Right ventricle myocardium superior (tissue), 1 donor: Measurements from ENCODE around the gene RCCD1. TPM values are rescaled to one million over a fixed set of nuclear protein-coding genes. Genes with fewer than 3 reads are reported as not detected.

Source experiments
- ATAC-seq: fragments of 200-7000 bp; cut with Tn5 transposase; one replicate; pipeline ENCODE4 v1.9.1; 2020; ENCODE audit warnings: mild to moderate bottlenecking; ENCODE audit not compliant: poor library complexity
- DNase-seq: peaks from one replicate; pipeline ENCODE4 v3.0.0-alpha.2; 2020
- intact Hi-C: fragments of 100-400 bp; cut with DNase I; formaldehyde crosslinking; loops from one replicate; pipeline ENCODE4 v1.11.2; 2022
- total RNA-seq: library from RNA; stranded (reverse); fragmentation: NEBNext Ultra II Directional; extraction: Animal tissue kit (Norgen Biotek cat#: 25700); gene quantifications from one replicate; pipeline ENCODE4 v1.2.1, GENCODE V29; 2021
- donor health status: DM: no; HTN: yes; CAD: no; lungs with severe emphysema.

Gene RCCD1
- total RNA-seq, 1 donor from 2014 or later, result 9.3 TPM

DNA sequence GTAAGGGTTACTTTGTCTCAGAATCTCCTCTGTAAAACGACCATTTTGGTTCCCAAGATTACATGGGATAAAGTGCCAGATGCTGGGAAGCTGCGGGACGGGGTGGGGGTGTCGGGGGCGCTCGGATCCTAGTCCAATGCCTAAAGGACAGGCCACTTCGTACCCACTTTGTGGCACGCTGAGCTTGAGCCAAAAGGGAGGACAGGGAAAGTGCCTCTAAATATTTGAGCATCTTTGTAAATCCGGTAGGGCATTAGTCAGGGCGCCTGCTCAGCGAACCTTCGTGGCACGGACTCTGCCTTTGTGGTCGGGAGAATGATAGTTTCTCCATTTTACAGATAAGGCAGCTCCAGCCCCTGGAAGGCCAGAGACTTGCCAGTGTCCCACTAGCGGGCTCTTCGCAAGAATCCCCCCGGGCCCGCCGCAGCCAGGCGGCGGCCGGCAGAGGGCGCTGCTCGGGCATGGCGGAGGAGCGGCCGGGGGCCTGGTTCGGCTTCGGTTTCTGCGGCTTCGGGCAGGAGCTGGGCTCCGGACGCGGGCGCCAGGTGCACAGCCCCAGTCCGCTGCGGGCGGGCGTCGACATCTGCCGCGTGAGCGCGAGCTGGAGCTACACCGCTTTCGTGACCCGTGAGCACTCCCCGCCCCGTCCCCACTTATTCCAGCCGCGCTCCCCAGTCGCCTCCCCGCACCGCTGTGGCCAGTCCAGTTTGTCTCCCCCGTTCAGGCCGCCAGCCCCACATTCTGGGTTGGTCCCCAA lies 1.8 kb downstream of the RCCD1 start:
- DNase-seq (peak; percentile 89), ATAC-seq (peak; percentile 60)
- intact Hi-C loops, result loop anchor here (5.0 kb wide), 1 partner anchor 316 kb away; no protein-coding TSS in a partner anchor

DNA sequence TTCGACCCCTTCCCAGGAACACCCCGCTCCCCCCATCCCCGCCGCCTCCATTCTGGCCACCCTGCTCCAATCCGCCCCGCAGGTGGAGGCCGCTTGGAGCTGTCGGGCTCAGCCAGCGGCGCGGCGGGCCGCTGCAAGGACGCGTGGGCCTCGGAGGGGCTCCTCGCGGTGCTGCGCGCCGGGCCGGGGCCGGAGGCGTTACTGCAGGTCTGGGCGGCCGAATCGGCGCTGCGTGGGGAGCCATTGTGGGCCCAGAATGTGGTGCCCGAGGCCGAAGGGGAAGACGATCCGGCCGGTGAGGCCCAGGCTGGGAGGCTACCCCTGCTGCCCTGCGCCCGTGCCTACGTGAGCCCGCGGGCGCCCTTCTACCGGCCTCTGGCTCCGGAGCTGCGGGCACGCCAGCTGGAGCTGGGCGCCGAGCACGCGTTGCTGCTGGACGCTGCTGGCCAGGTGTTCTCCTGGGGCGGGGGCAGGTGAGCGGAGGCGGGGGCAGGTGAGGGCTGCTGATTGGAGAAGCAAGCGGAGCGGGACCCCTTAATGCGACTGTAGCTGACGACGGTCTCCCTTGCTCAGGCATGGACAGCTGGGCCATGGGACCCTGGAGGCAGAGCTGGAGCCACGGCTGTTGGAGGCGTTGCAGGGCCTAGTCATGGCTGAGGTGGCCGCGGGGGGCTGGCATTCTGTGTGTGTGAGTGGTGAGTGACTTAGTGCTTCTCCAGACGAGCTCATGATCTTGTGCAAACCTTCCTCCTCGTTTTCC lies 2.5 kb downstream of the RCCD1 start:
- intact Hi-C loops, result loop anchor here (5.0 kb wide), 1 partner anchor 315 kb away; no protein-coding TSS in a partner anchor
- DNase-seq, result no peak
- peak; percentile 16 for ATAC-seq

DNA sequence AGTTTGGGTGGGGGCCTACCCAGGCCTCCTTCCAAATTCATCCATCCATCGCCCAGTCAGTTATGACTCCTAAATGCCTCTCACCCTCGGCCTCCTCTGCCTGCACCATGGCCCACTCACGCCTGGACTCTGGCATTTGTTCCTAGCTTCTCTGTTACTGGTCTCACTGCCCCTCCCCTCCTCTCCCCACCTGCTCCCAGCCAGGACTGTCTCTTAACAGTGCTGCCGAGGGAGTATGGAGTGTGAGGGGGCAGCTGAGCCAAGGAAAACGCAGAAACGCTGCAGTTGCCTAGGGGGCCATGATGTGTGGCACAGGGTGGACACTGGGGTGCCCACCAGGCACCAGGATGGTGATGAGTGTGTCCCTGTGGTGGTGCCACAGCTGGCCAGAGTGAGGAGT lies 3.1 kb downstream of the RCCD1 start:
- ATAC-seq (no peak), DNase-seq (no peak)
- intact Hi-C loops, result loop anchor here (5.0 kb wide), 1 partner anchor 315 kb away; no protein-coding TSS in a partner anchor

DNA sequence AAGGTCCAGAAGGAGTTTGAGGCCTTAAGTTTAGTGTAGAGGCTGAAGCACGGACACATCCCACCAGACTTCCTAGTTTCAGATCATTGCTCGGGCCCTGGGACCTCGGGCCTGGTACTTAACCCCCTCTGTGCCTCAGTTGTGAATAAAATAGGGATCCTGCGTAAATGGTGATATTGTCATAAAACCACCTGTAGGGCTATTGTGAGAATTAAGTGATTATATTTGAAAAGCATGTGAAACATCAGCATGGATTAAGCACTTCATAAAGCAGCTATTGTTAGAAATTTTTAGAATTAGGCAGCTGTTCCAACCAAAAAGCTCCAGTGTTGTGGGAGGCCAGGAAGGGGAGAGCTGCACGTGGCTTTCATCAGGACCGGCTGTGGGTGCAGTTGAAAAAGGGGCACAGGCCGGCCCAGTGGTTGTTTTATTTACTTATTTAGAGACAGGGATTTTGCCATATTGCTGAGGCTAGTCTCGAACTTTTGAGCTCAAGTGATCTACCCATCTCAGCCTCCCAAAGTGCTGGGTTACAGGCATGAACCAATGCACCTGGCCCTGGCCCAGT lies 4.4 kb downstream of the RCCD1 start:
- ATAC-seq, result no peak
- intact Hi-C loops, result loop anchor here (5.0 kb wide), 1 partner anchor 313 kb away; no protein-coding TSS in a partner anchor
- DNase-seq, result no peak

DNA sequence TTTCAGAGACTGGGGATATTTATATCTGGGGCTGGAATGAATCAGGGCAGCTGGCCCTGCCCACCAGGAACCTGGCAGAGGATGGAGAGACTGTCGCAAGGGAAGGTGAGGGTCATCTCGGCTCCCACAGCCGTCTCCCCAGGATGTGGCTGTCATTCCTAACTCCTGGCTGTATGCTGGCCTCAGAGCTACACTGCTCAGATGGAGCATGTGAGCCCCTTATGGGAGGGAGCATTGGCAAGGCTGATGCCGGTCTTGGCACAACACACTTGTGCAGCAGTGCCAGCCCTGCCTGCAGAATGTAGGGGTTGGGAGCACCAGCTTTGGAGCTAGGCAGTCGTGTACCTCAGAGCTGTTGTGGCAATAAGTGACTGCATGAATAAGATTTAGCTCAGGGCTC lies 5.2 kb downstream of the RCCD1 start:
- ATAC-seq, result peak; percentile 65
- DNase-seq, result peak; percentile 79
- intact Hi-C loops, result loop anchor here (5.0 kb wide), 3 partner anchors 72 to 312 kb away; no protein-coding TSS in a partner anchor

DNA sequence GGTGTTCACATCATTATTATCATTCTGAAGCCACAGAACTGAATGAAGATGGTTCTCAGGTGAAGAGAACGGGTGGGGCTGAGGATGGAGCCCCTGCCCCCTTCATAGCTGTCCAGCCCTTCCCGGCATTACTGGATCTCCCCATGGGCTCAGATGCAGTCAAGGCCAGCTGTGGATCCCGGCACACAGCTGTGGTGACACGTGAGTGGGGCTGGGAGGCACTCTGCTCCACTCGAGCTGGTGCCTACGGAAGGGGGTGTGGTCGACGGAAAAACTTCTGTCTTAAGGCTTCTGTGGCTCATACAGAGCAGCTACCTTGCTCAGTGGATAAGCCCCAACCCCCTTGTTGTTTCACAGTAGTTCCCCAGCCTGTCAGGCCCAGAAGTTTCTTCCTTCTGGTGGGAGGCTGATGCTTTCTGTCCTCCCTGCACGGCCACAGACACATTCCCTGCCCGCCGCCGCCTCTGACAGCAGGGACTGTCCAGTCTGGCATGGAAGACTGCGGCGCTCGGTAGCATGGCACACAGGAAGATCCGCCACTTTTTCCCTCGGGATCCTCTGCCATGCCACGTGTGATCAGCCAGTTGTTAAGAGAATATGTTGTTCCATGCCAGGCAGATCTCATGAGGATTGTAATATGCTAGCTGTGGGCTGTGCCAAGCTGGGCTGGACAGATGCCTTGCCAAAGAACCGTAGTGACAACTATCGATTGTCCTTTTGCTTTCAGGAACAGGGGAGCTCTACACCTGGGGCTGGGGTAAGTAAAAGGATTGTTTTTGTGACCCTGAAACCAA lies 5.8 kb downstream of the RCCD1 start:
- intact Hi-C loops, result loop anchor here (5.0 kb wide), 2 partner anchors 72 to 87 kb away; no protein-coding TSS in a partner anchor
- no peak for ATAC-seq
- DNase-seq, result no peak

DNA sequence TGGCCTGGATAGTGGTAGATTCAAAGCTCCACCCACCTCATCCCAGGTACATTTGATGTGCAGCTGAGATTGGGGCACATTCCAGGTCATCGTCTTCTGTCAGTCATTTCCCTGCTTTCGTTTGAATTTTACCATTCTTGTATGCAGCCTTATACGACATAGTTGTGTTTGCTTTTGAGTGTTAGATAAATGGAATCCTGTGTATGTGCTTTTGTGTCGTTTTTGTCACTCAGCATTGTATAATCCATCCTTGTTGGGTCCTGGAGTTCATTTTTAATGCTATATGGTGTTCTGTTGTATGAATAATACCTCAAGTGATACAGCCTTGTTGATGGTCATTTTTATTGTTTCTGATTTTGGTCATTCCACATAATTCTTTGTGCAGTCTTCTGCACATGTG lies 7.3 kb downstream of the RCCD1 start:
- DNase-seq, result no peak
- no peak for ATAC-seq
- intact Hi-C loops, result loop anchor here (5.0 kb wide), 2 partner anchors 70 to 85 kb away; no protein-coding TSS in a partner anchor

DNA sequence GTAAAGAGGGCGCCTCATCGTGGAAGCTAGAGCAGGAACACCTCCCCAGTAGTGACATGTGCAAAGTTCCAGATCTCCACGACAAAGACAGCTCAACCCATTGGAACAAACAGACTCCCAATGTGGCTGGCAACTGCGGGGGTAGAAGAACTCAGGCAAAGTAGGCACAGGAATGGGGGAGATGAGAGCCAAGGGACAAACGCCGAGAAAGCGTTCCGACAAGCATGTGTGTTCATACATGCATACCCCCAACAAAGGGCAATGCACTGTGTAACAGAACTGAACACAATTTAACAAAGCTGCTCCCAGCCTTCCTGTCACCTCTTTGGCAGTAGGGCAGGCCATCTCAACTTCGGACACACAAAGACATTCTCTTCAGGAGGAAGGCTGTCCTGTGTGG lies 11.6 kb downstream of the RCCD1 start:
- ATAC-seq (no peak), DNase-seq (no peak)
- intact Hi-C loops, result no loop called here

DNA sequence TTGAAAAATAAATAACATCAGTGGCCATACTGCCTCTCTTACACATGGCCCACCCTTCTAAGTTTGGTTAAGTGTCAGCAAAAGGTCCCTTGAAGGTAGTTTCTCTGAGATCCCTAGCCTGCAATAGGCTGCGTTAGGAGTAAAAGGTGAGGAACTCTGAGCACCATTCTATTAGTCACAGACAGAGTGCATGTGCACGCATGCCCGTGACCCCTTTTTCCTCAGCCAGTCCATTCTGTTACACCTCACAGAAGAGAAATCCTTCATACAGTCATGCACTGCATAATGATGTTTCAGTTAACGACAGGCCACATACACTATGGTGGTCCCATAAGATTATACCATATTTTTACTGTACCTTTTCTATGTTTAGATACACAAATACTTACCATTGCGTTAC lies 12.5 kb downstream of the RCCD1 start:
- DNase-seq, result no peak
- no peak for ATAC-seq
- intact Hi-C loops, result no loop called here

DNA sequence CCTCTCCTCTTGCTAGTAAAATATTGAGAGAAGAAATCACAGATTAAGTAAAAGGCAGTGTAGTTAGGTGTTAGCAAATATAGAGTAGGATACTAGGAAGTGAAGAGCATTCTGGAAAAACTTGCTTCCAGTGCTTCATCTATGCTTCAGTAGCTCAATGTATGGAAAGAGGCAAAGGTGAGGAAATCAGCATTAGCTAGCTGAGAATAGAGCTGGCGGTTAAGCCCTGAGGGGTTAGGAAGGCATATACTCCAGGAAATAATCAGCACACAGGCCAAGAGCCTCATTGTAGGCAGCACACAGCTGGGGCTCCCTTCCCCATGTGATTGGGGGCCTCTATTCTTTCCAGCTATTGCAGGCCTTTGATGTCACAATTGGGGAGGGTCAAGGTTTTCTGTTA lies 13.8 kb downstream of the RCCD1 start:
- intact Hi-C loops, result no loop called here
- ATAC-seq (no peak), DNase-seq (no peak)

DNA sequence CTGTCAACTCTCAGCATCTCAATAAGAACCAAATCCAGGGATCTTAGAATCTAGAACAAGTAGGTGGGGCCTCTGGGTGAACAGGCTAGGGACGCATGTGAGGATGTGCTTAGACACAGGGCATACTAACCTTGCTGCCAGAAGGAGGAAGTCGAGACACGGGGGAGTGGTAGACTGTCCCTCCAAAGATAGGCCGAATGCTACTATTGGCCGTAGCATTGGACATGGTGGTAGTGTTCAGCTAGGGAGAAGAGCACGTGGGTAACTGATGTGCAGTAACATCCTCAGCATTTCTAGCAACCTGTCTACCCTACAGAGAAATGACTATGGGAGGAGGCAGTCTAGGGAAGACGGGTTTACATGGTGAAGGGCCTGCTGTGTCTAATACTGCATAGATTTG lies 15.6 kb downstream of the RCCD1 start:
- no peak for ATAC-seq
- intact Hi-C loops, result no loop called here
- DNase-seq, result no peak

DNA sequence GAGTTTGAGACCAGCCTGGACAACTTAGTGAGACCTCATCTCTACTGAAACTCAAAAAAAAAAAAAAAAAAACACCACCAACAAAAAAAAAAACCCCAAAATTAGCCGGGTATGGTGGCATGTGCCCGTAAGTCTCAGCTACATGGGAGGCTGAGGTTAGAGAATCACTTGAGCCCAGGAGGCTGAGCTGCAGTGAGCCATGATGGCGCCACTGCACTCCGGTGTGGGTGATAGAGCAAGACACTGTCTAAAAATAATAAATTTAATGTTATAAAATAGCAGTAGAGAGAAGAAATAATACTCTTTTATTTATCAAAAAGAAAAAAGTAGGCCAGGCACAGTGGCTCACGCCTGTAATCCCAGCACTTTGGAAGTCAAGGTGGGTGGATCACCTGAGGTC lies 17.4 kb downstream of the RCCD1 start:
- ATAC-seq (no peak), DNase-seq (no peak)
- intact Hi-C loops, result no loop called here

DNA sequence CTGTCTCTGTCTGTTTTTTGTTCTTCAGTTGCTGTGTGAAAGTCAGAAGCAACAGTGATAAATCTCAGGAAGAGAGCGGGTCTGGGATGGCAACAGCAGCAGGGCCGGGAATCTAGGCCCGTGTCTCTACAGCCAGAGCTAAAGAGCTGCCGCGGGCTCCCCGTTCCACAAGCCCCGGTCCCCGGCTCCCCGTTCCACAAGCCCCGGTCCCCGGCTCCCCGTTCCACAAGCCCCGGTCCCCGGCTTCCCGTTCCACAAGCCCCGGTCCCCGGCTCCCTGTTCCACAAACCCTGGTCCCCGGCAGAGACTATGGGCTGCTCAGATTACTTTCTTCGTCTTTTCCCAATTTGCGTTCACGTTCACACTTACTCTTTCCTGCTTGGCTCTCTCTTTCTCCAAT lies 19.5 kb downstream of the RCCD1 start:
- ATAC-seq (no peak), DNase-seq (no peak)
- intact Hi-C loops, result no loop called here

DNA sequence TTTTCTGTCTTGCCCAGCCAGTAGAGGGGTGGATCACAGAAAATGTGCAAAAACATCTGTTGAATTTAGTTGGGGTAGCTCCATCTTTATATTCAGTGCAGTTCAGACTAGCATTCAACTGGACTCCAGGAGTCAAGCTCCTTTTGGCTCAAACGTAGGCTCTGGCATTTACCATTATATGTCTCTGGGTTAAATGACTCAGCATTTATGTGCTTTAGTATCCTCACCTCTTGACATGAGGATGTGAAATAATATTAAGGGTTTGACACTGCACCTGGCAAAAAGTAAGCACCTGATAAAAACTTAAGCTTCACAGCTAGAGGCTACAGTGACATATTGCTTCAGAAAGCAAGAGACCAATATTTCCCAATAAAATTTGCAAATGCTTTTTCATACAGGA lies 24.9 kb downstream of the RCCD1 start:
- intact Hi-C loops, result no loop called here
- ATAC-seq (no peak), DNase-seq (no peak)

DNA sequence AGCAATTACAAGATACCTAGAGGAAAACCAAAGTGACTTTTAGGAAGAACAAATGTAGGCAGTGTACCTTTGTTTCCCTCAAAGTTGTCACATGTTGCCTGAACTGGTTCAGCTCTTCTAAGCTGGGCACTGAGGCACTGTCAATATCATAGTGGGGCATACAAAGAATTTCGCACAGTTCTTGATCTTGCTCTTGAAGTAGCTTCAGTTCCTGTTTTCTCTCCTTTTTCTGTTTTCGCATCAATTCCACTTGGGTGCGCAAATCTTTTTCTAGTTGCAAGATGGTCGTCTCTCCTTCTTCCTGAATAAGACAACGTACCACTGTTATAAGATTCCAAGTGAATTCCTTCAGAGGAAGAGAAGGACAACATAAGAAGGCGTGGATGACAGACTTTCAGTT lies 27.0 kb downstream of the RCCD1 start:
- intact Hi-C loops, result no loop called here
- DNase-seq, result no peak
- ATAC-seq, result no peak

DNA sequence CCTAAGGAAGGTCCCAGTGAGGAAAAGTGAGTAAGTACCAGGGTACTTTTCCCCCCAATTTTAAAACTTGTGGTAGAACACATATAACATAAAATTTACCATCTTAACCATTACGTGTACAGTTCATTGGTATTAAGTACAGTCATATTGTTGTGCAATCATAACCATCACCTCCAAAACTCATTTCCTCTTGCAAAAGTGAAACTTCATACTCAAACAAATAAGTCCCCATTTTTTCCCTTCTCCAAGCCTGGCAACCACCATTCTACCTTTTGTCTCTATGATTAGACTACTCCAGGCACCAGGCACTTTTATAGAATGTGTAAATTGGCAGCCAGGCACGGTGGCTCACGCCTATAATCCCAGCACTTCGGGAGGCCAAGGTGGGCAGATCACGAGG lies 27.5 kb downstream of the RCCD1 start:
- ATAC-seq (no peak), DNase-seq (no peak)
- intact Hi-C loops, result no loop called here

DNA sequence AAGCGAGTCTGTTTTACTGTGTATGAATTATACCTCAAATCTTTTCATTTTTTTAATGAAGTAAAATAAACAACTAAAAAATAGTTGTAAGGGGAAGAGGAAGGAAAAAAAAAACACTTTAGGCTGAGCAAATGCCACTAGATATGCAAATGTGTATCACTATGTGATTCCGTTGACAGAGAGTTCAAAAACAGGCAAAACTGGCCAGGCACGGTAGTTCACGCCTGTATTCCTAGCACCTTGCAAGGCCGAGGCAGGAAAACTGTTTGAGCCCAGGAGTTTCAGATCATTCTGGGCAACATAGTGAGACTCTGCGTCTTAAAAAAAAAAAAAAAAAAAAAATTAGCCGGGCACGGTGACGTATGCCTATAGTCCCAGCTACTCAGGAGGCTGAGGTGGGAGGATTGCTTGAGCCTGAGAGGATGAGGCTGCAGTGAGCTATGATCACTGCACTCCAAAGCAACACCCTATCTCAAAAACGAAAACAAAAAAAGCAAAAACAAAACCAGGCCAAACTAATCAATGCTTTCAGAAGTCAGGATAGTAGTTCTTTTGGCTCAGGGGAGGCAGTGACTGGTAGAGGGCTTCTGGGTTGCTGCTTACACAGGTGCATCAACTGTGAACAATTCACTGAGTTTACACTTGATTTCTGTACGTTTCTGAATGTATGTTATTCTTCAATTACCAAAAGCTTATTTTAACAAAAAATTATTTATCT lies 32.3 kb downstream of the RCCD1 start:
- no peak for DNase-seq
- no peak for ATAC-seq
- intact Hi-C loops, result no loop called here

DNA sequence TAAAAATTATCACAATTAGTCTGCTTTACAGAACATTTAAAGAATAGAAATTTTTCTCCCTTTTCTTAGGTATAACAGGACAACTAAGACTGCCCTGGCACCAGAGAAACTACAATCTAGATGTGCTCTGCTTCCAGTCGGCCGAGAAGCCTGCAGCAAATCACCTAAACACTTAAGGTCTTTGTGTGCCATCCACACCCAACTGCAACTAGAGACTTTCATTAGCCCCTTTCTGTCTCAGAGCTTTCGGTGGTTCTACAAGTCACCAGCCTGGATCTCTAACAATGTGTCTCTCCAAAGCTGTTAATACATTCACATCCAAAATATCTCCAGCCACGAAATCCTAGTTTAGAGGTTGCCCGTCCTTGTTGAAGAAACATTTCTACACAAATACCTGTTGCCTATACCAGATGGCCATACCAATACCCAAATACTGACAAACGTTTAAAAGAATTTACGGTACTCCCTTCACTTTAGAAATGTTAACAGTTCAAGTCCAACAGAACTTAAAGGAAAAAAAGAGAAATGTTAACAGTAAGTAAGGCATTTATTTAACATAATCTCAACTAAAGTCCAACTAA lies 33.0 kb downstream of the RCCD1 start:
- intact Hi-C loops, result no loop called here
- ATAC-seq (no peak), DNase-seq (no peak)
